HEK293 (cell line): ENCODE results near the gene CIRBP.

Experiments used
- KLF10 ChIP-seq: fragments of 450-650 bp; IDR thresholded peaks from 2 replicates; pipeline ENCODE4 v1.5.1; 2018; ENCODE audit warnings: missing biosample characterization, mild to moderate bottlenecking, missing genetic modification characterization
- SCRT1 ChIP-seq: fragments of 450-650 bp; formaldehyde crosslinking; IDR thresholded peaks from 2 replicates; pipeline ENCODE4 v1.5.1; 2016; ENCODE audit warnings: missing biosample characterization, missing genetic modification characterization, borderline replicate concordance
- ZNF24 ChIP-seq: fragments of 450-650 bp; formaldehyde crosslinking; IDR thresholded peaks from 2 replicates; pipeline ENCODE4 v1.5.1; 2016; ENCODE audit warnings: missing biosample characterization, missing genetic modification characterization
- ZNF549 ChIP-seq: fragments of 450-650 bp; IDR thresholded peaks from 2 replicates; pipeline ENCODE4 v1.5.1; 2018; ENCODE audit warnings: missing biosample characterization, missing genetic modification characterization, mild to moderate bottlenecking, inconsistent platforms, moderate library complexity
- ZNF558 ChIP-seq: fragments of 450-650 bp; formaldehyde crosslinking; IDR thresholded peaks from 2 replicates; pipeline ENCODE4 v1.5.1; 2016; ENCODE audit warnings: missing biosample characterization, missing genetic modification characterization
- ZNF701 ChIP-seq: fragments of 450-650 bp; formaldehyde crosslinking; IDR thresholded peaks from 2 replicates; pipeline ENCODE4 v1.5.1; 2016; ENCODE audit warnings: missing biosample characterization, missing genetic modification characterization
- TF ChIP-seq, protein P1 (sequence below): fragments of 450-650 bp; formaldehyde crosslinking; IDR thresholded peaks from 2 replicates; pipeline ENCODE4 v1.5.1; 2016; ENCODE audit warnings: missing biosample characterization, missing genetic modification characterization
- TF ChIP-seq, protein P2 (sequence below): fragments of 450-650 bp; formaldehyde crosslinking; IDR thresholded peaks from 2 replicates; pipeline ENCODE4 v1.5.1; 2016; ENCODE audit warnings: missing biosample characterization, missing genetic modification characterization

DNA sequence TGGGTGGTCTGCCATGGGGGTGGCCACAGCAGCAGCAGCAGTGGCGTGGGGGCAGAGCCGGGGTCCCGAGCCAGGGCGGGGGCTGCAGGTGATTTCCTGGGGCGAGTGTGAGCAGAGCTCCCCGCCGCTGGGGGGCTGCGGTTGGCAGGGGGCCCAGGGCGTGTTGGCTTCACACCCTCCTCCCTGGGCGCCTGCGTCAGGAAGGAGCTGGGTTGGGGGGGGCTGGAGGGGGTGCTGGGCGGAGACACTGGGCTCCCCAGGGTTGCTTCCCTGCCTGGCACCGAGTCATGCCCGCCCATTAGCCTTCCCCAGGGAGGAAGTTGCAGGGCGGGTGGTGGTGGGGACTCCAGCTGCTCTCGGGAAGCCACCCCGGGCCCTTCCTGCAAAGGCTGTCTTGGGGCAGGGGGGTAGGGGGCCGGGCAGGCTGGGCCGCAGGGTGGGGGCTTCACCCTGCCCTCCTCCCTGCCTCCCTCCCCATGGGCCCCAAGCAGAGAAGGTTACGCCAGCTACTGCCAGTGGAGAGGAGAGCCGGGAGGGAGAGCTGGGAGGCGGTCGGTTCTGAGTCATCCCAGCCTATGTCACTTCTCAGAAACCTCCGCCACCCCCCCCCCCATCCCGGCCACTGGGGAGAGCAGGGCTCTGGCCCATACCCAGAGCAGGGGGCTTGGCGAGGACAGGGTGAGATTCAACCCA is 16.2 kb upstream of the CIRBP start:
- no peak for TF ChIP-seq SCRT1 (tag by site-specific recombination)
- no peak for TF ChIP-seq ZNF701
- no peak for TF ChIP-seq ZNF549 (tag by site-specific recombination)
- no peak for TF ChIP-seq KLF10 (tag by site-specific recombination)
- TF ChIP-seq, protein P1, sequence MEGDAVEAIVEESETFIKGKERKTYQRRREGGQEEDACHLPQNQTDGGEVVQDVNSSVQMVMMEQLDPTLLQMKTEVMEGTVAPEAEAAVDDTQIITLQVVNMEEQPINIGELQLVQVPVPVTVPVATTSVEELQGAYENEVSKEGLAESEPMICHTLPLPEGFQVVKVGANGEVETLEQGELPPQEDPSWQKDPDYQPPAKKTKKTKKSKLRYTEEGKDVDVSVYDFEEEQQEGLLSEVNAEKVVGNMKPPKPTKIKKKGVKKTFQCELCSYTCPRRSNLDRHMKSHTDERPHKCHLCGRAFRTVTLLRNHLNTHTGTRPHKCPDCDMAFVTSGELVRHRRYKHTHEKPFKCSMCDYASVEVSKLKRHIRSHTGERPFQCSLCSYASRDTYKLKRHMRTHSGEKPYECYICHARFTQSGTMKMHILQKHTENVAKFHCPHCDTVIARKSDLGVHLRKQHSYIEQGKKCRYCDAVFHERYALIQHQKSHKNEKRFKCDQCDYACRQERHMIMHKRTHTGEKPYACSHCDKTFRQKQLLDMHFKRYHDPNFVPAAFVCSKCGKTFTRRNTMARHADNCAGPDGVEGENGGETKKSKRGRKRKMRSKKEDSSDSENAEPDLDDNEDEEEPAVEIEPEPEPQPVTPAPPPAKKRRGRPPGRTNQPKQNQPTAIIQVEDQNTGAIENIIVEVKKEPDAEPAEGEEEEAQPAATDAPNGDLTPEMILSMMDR (tag by site-specific recombination), result peak; percentile 54; the same call in 1 of the 2 replicates
- TF ChIP-seq, protein P2, sequence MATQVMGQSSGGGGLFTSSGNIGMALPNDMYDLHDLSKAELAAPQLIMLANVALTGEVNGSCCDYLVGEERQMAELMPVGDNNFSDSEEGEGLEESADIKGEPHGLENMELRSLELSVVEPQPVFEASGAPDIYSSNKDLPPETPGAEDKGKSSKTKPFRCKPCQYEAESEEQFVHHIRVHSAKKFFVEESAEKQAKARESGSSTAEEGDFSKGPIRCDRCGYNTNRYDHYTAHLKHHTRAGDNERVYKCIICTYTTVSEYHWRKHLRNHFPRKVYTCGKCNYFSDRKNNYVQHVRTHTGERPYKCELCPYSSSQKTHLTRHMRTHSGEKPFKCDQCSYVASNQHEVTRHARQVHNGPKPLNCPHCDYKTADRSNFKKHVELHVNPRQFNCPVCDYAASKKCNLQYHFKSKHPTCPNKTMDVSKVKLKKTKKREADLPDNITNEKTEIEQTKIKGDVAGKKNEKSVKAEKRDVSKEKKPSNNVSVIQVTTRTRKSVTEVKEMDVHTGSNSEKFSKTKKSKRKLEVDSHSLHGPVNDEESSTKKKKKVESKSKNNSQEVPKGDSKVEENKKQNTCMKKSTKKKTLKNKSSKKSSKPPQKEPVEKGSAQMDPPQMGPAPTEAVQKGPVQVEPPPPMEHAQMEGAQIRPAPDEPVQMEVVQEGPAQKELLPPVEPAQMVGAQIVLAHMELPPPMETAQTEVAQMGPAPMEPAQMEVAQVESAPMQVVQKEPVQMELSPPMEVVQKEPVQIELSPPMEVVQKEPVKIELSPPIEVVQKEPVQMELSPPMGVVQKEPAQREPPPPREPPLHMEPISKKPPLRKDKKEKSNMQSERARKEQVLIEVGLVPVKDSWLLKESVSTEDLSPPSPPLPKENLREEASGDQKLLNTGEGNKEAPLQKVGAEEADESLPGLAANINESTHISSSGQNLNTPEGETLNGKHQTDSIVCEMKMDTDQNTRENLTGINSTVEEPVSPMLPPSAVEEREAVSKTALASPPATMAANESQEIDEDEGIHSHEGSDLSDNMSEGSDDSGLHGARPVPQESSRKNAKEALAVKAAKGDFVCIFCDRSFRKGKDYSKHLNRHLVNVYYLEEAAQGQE (tag by site-specific recombination), result no peak
- TF ChIP-seq ZNF24 (tag by site-specific recombination), result 0 out of 2 replicates have a peak, but pooled peaks have one; percentile 39
- no peak for TF ChIP-seq ZNF558 (tag by site-specific recombination)
